Measurements from ENCODE around the gene ZMYM2. TPM values are rescaled to one million over a fixed set of nuclear protein-coding genes. Genes with fewer than 3 reads are reported as not detected.

The ZMYM2 gene
- total RNA-seq, 1 experiment from 2014 or later: 39.1 TPM

DNA sequence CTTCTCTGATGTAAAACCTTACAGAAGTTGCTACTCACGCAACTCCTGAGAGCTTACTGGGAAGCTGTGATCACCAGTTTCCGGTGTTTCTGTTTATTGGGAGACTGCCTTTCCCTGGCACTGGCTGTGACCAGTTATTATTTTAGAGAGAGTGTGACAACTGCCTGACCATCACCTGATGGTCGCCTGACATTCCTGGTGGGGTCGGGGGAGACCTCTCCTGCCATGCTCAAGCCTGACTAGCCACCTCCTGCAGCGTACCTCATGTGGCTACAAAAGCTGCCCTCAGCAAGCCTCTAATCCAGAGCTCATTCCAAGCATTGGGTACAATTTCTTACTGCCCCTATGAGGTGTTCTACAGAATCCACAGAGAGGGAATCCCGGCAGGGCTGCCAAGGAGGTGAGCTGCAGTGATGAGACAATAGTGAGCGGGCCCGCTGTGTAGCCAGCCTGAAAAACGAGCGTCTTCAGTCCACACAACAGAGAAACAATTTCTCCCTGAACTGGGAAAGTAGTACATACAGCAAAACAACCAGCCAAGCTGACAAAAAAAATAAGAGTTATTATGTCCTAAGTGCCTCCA, 173.6 kb downstream of the ZMYM2 start:
- DNase-seq (ENCODE audit: low read depth): no peak

DNA sequence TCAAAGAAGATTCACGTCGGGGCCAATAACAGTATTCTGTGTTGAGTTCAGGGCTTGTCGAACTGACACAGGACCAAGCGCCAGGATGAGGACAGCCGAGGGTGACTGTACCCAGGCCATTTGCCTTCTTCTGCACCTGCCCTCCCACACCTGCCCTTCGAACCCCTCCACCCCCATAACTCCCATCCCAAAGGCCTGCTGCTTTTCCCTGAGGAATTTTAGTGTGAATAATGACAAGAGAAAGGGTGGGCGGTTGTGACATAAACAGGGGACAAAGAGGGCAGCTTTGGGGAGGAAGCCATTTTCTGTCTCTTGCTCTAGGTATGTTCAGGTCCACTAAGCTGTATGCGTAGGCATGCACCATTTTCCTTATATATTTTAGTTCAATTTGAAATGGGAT, 176.2 kb downstream of the ZMYM2 start:
- no peak for DNase-seq (ENCODE audit: low read depth)

DNA sequence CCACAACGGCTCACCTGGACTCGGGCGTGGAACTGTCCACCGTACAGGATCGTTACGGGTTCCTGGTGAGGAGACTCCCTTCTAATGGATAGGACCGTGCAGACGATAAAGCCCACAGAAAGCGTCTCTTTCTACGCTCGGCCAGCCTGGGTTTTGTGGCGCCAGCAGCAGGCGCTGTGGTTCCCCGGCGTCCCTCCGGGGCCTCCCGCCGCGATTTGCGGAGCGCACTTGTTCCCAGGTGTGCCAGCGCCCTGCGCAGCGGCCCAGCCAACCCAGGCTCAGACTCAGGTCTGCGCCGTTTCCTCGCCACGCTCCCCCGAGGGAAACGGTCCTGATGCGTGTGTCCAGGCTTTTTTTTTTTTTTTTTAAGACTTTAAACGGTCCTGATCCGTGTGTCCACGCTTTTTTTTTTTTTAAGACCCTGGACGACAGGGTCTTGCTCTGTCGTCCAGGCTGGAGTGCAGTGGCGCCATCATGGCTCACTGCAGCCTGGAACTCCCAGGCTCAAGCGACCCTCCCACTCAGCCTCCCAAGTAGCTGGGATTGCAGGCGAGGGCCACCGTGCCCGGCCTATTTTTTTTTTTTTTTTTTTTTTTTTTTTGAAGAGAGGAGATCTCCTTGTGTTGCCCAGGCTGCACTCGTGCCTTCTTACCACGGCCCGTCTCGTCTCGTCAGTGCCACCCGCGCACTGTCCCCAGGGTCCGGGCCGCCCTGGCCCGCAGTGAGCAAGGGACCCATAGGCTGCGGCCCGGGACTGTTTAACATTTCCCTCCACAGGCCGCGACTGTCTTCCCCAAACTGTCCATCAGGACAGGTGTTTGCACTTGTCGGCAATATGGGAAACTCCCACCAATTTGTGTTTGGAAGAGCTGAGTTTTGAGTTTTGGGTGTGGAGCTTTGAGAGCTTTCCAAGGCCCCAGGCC, 178.5 kb downstream of the ZMYM2 start:
- no peak for DNase-seq (ENCODE audit: low read depth)

DNA sequence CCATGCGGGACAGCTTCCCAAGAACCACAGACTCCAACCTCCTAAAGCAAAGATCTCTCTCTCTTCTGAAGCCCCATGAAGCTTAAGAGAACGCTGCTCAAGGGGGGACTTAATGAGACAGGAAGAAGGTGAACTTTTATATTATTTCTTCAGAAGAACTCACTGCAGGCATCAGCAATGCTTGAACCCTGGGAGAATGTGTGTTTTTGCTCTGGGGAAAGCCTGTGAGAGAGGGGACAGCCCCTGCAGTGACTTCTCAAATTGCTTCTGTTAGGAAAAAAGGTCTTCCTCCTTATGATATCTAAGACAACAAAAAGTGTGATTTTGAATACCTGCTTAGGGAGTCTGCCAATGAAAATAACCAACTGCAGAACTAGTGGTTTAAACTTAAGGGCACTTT, 179.3 kb downstream of the ZMYM2 start:
- DNase-seq (ENCODE audit: low read depth): no peak

DNA sequence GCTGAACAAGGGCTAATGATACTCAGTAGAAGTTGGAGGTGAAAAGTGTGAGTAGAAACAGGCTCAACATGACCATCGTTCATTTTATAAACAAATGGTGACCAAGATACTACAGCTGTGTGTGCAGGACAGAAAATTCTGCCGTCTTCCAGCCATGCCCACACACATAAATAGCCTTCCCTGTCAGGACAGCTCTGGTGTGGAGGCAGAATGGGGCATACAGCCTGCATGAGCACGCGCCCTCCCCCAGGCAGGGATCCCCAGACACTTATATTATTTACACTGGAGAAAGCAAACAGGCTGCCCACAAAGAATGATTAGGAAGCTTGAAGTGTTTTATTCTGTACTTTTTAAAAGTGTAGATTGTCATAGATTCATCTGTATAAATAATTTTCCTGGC, 182.0 kb downstream of the ZMYM2 start:
- no peak for DNase-seq (ENCODE audit: low read depth)

Other genes starting within 250 kb of the ZMYM2 start
- 51.4 and 56.4 TPM in 2 replicates for gene PSPC1, start 175.8 kb upstream of the ZMYM2 start, total RNA-seq (2014; rRNA removed)
- gene ZMYM5, start 95.1 kb upstream of the ZMYM2 start, total RNA-seq (2014; rRNA removed): 7.3 and 9.2 TPM in 2 replicates
- gene GJA3, start 202.3 kb downstream of the ZMYM2 start, total RNA-seq (2014; rRNA removed): 0.40 and 0.51 TPM in 2 replicates
- 0.11 and 0.64 TPM in 2 replicates for gene GJB2, start 234.2 kb downstream of the ZMYM2 start, total RNA-seq (2014; rRNA removed)

Data from LHCN-M2 (cell line).